ENCODE measurements around the gene SCAF8. TPM values are rescaled to one million over a fixed set of nuclear protein-coding genes. Genes with fewer than 3 reads are reported as not detected.

The SCAF8 gene
- total and polyA plus RNA-seq, 2 of the 4 experiments (the other 2 are of a cell fraction): 16.1 to 23.5 TPM

DNA sequence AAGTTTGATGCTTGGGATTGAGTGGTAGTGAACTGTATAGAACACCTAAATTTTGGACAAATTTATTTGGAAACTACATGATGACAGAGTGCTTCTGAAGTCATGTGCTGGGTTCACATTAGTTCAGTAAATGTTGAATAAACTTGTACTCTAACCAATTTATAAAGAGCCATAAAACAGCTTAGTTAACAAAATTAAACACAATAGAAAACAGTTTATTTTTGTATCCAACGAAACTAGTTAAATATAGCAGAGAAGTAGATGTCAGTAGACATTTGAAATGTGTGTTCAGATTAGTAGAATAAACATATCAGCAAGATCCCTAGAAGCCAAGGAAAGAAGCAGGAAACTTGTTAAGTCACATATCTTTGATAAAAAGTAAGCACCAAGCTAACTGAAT, 32.1 kb downstream of the SCAF8 start:
- Histone ChIP-seq H3K14ac (replicated peaks; ENCODE audit: low read depth, low read length) (no peak overlapping the region), H2BK5ac (ENCODE audit: low read depth, low read length, poor library complexity, severe bottlenecking) (no peak overlapping the region), H3K4me1 (ENCODE audit: control insufficient read depth, insufficient read depth, low read length) (peaks cover 15% of the 10 kb centered on the region), H3K9me1 (ENCODE audit: insufficient read depth, low read length) (peaks cover 12% of the 10 kb centered on the region), H3K4ac (ENCODE audit: low read depth, low read length) (no peak overlapping the region), H3K18ac (ENCODE audit: low read depth, low read length) (no peak overlapping the region), H2AK9ac (replicated peaks; ENCODE audit: low read depth, low read length, poor library complexity) (no peak overlapping the region), H3K27me3 (ENCODE audit: control insufficient read depth, insufficient read depth, low read length) (no peaks in the 10 kb centered on the region), H2BK15ac (ENCODE audit: low read depth, low read length) (no peak overlapping the region), H3K27ac (ENCODE audit: insufficient read depth, low read length) (no peak overlapping the region), H3K4me3 (ENCODE audit: insufficient read depth, low read depth, low read length) (no peak overlapping the region), H3K9ac (ENCODE audit: low read depth, low read length) (no peak overlapping the region), H4K8ac (ENCODE audit: low read depth in 2 of 2, low read length in 2 of 2) (no peak overlapping the region), H3K23ac (ENCODE audit: low read depth, low read length) (no peak overlapping the region), H4K91ac (ENCODE audit: insufficient read depth, low read depth, low read length) (no peak overlapping the region), H2AFZ (replicated peaks; ENCODE audit: low read length, poor library complexity) (no peak overlapping the region), H3K4me2 (ENCODE audit: low read depth, low read length) (no peak overlapping the region), H2BK20ac (ENCODE audit: low read depth, low read length) (no peak overlapping the region), H3K79me1 (ENCODE audit: low read depth in 1 of 2, low read length in 2 of 2) (peaks cover 11 to 76% of the 10 kb centered on the region in 2 experiments), H4K5ac (ENCODE audit: low read depth, low read length) (no peak overlapping the region), H3K36me3 (ENCODE audit: control insufficient read depth, insufficient read depth, low read length) (no peaks in the 10 kb centered on the region), H2BK120ac (ENCODE audit: low read depth, low read length) (no peak overlapping the region), H2AK5ac (ENCODE audit: low read depth, low read length) (no peak overlapping the region), H3K9me3 (ENCODE audit: control insufficient read depth, insufficient read depth, low read length) (no peaks in the 10 kb centered on the region), H4K20me1 (ENCODE audit: insufficient read depth, low read length) (peaks cover 97% of the 10 kb centered on the region), H3K56ac (ENCODE audit: extremely low read depth, insufficient read depth, low read length) (no peak overlapping the region)
- dilution Hi-C loops (cut with HindIII; ENCODE audit: low sequenced_read_pairs, unreplicated experiment): no loop called here
- no peak for DNase-seq
- no peak for ATAC-seq (ENCODE audit: low read depth)
- POLR2A ChIA-PET (ENCODE audit: unreplicated experiment): no interaction called here
- TF ChIP-seq MXI1 (IDR thresholded peaks at IDR 0.05; ENCODE audit: borderline replicate concordance, low read depth, low read length) (no peak), NFE2L2 (IDR thresholded peaks at IDR 0.05; ENCODE audit: low read depth, low read length) (no peak), POLR2A (IDR thresholded peaks at IDR 0.05; ENCODE audit: low read depth, low read length) (no peak), MAFK (IDR thresholded peaks at IDR 0.05; ENCODE audit: low read depth, low read length) (no peak), CEBPB (IDR thresholded peaks at IDR 0.05; ENCODE audit: low read depth, low read length) (no peak), MAZ (IDR thresholded peaks at IDR 0.05; ENCODE audit: borderline replicate concordance, low read depth, low read length) (no peak), RCOR1 (IDR thresholded peaks at IDR 0.05; ENCODE audit: insufficient replicate concordance, low read length) (no peak), CHD1 (IDR thresholded peaks at IDR 0.05; ENCODE audit: low read depth, low read length) (no peak), SMC3 (IDR thresholded peaks at IDR 0.05; ENCODE audit: low read depth, low read length) (no peak), RAD21 (IDR thresholded peaks at IDR 0.05; ENCODE audit: low read length) (no peak), BHLHE40 (IDR thresholded peaks at IDR 0.05; ENCODE audit: low read depth, low read length) (no peak), RFX5 (IDR thresholded peaks at IDR 0.05; ENCODE audit: low read depth, low read length) (no peak), FOS (IDR thresholded peaks at IDR 0.05; ENCODE audit: low read depth, low read length) (no peak)
- TF ChIP-seq, protein P1, sequence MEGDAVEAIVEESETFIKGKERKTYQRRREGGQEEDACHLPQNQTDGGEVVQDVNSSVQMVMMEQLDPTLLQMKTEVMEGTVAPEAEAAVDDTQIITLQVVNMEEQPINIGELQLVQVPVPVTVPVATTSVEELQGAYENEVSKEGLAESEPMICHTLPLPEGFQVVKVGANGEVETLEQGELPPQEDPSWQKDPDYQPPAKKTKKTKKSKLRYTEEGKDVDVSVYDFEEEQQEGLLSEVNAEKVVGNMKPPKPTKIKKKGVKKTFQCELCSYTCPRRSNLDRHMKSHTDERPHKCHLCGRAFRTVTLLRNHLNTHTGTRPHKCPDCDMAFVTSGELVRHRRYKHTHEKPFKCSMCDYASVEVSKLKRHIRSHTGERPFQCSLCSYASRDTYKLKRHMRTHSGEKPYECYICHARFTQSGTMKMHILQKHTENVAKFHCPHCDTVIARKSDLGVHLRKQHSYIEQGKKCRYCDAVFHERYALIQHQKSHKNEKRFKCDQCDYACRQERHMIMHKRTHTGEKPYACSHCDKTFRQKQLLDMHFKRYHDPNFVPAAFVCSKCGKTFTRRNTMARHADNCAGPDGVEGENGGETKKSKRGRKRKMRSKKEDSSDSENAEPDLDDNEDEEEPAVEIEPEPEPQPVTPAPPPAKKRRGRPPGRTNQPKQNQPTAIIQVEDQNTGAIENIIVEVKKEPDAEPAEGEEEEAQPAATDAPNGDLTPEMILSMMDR (conservative IDR thresholded peaks at IDR 0.05; ENCODE audit: low read depth, low read length): no peak
- TF ChIP-seq, protein P2, sequence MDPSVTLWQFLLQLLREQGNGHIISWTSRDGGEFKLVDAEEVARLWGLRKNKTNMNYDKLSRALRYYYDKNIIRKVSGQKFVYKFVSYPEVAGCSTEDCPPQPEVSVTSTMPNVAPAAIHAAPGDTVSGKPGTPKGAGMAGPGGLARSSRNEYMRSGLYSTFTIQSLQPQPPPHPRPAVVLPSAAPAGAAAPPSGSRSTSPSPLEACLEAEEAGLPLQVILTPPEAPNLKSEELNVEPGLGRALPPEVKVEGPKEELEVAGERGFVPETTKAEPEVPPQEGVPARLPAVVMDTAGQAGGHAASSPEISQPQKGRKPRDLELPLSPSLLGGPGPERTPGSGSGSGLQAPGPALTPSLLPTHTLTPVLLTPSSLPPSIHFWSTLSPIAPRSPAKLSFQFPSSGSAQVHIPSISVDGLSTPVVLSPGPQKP (IDR thresholded peaks at IDR 0.05; ENCODE audit: borderline replicate concordance, low read depth, low read length): no peak
- TF ChIP-seq, protein P3, sequence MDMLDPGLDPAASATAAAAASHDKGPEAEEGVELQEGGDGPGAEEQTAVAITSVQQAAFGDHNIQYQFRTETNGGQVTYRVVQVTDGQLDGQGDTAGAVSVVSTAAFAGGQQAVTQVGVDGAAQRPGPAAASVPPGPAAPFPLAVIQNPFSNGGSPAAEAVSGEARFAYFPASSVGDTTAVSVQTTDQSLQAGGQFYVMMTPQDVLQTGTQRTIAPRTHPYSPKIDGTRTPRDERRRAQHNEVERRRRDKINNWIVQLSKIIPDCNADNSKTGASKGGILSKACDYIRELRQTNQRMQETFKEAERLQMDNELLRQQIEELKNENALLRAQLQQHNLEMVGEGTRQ (IDR thresholded peaks at IDR 0.05; ENCODE audit: low read depth, low read length): no peak
- in situ Hi-C loops (cut with MboI; ENCODE audit: low sequenced_read_pairs): no loop called here
- intact Hi-C loops (cut with micrococcal nuclease): no loop called here
- CTCF ChIA-PET: no interaction called here
- no TSS peak for BruUV-seq (replicated peaks)
- no CpG with 5 or more reads among the region's 1 CpG for WGBS, 2 experiments (ENCODE audit: extremely low coverage in 2 of 2, insufficient read length in 1 of 2)
